Spleen (tissue), 13 donors: ENCODE data around the gene PLA1A. TPM values are rescaled to one million over a fixed set of nuclear protein-coding genes. Genes with fewer than 3 reads are reported as not detected.

Experiments used
- DNase-seq: peaks from one replicate; pipeline ENCODE4 v3.0.0-alpha.2; 2020
- H3K27ac ChIP-seq, 8 donors: fragments of 200-600 bp; sonication (generic) in 7 of 8; 1 replicate in 4 of 8; 2 replicates in 4 of 8; pipeline versions ENCODE4 v1.5.0 to v1.8.0; 2016 to 2021; ENCODE audit warnings: inconsistent platforms in 4 of 8, mild to moderate bottlenecking in 4 of 8, moderate library complexity in 1 of 8
- H3K27me3 ChIP-seq, 7 donors: fragments of 200-600 bp; sonication (generic) in 6 of 7; replicated peaks in 1 of 7; 1 replicate in 4 of 7; 2 replicates in 3 of 7; pipeline versions ENCODE4 v1.5.0 to v1.8.0; 2016 to 2021; ENCODE audit warnings: inconsistent platforms in 3 of 7, mild to moderate bottlenecking in 1 of 7
- H3K36me3 ChIP-seq, 6 donors: fragments of 200-600 bp; sonication (generic) in 5 of 6; 1 replicate in 4 of 6; 2 replicates in 2 of 6; pipeline versions ENCODE4 v1.5.0 to v1.8.0; 2016 to 2021; ENCODE audit warnings: inconsistent platforms in 2 of 6
- H3K4me1 ChIP-seq, 6 donors: fragments of 200-600 bp; sonication (generic) in 5 of 6; 1 replicate in 3 of 6; 2 replicates in 3 of 6; pipeline versions ENCODE4 v1.5.0 to v1.8.0; 2016 to 2021; ENCODE audit warnings: inconsistent platforms in 3 of 6
- H3K4me3 ChIP-seq, 8 donors: fragments of 200-600 bp; sonication (generic) in 7 of 8; 1 replicate in 4 of 8; 2 replicates in 4 of 8; pipeline versions ENCODE4 v1.5.0 to v1.8.0; 2016 to 2021; ENCODE audit warnings: inconsistent platforms in 4 of 8, mild to moderate bottlenecking in 4 of 8, moderate library complexity in 2 of 8
- H3K9me3 ChIP-seq, 8 donors: fragments of 200-600 bp; sonication (generic) in 7 of 8; 1 replicate in 4 of 8; 2 replicates in 4 of 8; pipeline versions ENCODE4 v1.5.0 to v1.8.0; 2016 to 2021; ENCODE audit warnings: inconsistent platforms in 4 of 8
- POLR2A ChIP-seq, 3 donors: fragments of 450-650 bp; IDR thresholded peaks; one replicate each; pipeline ENCODE4 v1.5.1; 2017; ENCODE audit warnings: antibody characterized with exemption in 3 of 3, mild to moderate bottlenecking in 1 of 3
- POLR2AphosphoS5 ChIP-seq, 3 donors: sonication (generic); formaldehyde crosslinking; IDR thresholded peaks; one replicate each; pipeline ENCODE4 v1.5.1; 2017; ENCODE audit warnings: antibody characterized with exemption in 3 of 3
- whole genome bisulfite sequencing, 5 donors: extraction: QIAGEN DNeasy Blood & Tissue Kit in 3 of 5; methylation state at CpG; one replicate each; pipeline versions ENCODE4 v1.1.5 to v1.1.7; 2013 to 2018; 5-methylcytosine and 5-hydroxymethylcytosine counted together
- intact Hi-C: fragments of 100-400 bp; cut with DNase I; formaldehyde crosslinking; loops from one replicate; pipeline ENCODE4 v1.15.0; 2023; ENCODE audit warnings: low total_unique reads
- long read RNA-seq, 2 donors: transcript quantifications; one replicate each; lab custom pipeline, GENCODE V29; 2026
- polyA plus RNA-seq, 3 donors: library from polyadenylated mRNA; stranded (reverse); fragments of 200-250 nt; gene quantifications; one replicate each; pipeline ENCODE4 v1.2.1, GENCODE V29; 2013
- total RNA-seq, 7 donors: library from RNA; depleted of rRNA in 3 of 7; stranded (reverse); fragments of >200 nt in 3 of 7; fragmentation: NEBNext Ultra II Directional in 4 of 7; extraction: Animal tissue kit (Norgen Biotek cat#: 25700) in 4 of 7; gene quantifications; one replicate each; pipeline versions ENCODE4 v1.1.0 to v1.2.1, GENCODE V29; 2016 to 2021
- TF ChIP-seq, protein P1 (sequence below), 11 experiments: fragments of 200-600 bp in 7 of 11; fragments of 450-650 bp in 4 of 11; sonication (generic) in 4 of 11; IDR thresholded peaks in 8 of 11; conservative IDR thresholded peaks in 3 of 11; 1 replicate in 7 of 11; 2 replicates in 4 of 11; pipeline versions ENCODE4 v1.4.0 to v1.8.0; 2016 to 2021; ENCODE audit warnings: antibody characterized with exemption in 11 of 11, inconsistent platforms in 4 of 11, mild to moderate bottlenecking in 1 of 11
- donor health status: healthy with polysubstance abuse.
- donor health status: DM: no; HTN: no; CAD: no; lungs with moderate emphysema.
- donor health status: DM: no; HTN: no; CAD: no.
- donor health status: Bipolar disorder and iron deficiency.
- donor health status: healthy.
- donor health status: DM: no; HTN: no; CAD: no.
- donor health status: DM: yes; HTN: yes; CAD: no.

PLA1A gene, protein sequence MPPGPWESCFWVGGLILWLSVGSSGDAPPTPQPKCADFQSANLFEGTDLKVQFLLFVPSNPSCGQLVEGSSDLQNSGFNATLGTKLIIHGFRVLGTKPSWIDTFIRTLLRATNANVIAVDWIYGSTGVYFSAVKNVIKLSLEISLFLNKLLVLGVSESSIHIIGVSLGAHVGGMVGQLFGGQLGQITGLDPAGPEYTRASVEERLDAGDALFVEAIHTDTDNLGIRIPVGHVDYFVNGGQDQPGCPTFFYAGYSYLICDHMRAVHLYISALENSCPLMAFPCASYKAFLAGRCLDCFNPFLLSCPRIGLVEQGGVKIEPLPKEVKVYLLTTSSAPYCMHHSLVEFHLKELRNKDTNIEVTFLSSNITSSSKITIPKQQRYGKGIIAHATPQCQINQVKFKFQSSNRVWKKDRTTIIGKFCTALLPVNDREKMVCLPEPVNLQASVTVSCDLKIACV
- 1 to 10 TPM in 3 of 7 donors, under 1 TPM in 3, not detected in 1; 0.27 to 6.8 (median 1.0) TPM for total RNA-seq
- polyA plus RNA-seq = under 1 TPM; 0.44 to 0.80 (median 0.61) TPM
- long read RNA-seq, donor 1 = 0 reads
- long read RNA-seq, donor 2 = 0 reads

- WGBS, 5 donors = 57 to 73% (median 67%) methylated on average over 7 of the region's 7 CpGs
- Histone ChIP-seq H3K27me3 (no peaks in the 10 kb centered on the region), H3K4me1 (peaks cover 0 to 42% (median 24%) of the 10 kb centered on the region in 6 donors), H3K9me3 (no peaks in the 10 kb centered on the region), H3K4me3 (no peak within 1 kb of the TSS), H3K36me3 (no peaks in the 10 kb centered on the region), H3K27ac (peak within 1 kb of the TSS; percentile 29 to 80 (median 65))
- no peak for DNase-seq
- TF ChIP-seq, protein P1, sequence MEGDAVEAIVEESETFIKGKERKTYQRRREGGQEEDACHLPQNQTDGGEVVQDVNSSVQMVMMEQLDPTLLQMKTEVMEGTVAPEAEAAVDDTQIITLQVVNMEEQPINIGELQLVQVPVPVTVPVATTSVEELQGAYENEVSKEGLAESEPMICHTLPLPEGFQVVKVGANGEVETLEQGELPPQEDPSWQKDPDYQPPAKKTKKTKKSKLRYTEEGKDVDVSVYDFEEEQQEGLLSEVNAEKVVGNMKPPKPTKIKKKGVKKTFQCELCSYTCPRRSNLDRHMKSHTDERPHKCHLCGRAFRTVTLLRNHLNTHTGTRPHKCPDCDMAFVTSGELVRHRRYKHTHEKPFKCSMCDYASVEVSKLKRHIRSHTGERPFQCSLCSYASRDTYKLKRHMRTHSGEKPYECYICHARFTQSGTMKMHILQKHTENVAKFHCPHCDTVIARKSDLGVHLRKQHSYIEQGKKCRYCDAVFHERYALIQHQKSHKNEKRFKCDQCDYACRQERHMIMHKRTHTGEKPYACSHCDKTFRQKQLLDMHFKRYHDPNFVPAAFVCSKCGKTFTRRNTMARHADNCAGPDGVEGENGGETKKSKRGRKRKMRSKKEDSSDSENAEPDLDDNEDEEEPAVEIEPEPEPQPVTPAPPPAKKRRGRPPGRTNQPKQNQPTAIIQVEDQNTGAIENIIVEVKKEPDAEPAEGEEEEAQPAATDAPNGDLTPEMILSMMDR (IDR thresholded peaks at IDR 0.05 in 8 of 11, conservative IDR thresholded peaks at IDR 0.05 in 3 of 11) = no peak
- TF ChIP-seq POLR2A (IDR thresholded peaks at IDR 0.05) (no peak), POLR2AphosphoS5 (IDR thresholded peaks at IDR 0.05) (no peak)
- intact Hi-C loops = no loop called here
These were observed at the start of gene PLA1A for GRCh38 chr3:119597548-119598288. Gene PLA1A (plus strand): TSS chr3:119597885. CDS start chr3:119597914, 29 bp downstream.

DNA sequence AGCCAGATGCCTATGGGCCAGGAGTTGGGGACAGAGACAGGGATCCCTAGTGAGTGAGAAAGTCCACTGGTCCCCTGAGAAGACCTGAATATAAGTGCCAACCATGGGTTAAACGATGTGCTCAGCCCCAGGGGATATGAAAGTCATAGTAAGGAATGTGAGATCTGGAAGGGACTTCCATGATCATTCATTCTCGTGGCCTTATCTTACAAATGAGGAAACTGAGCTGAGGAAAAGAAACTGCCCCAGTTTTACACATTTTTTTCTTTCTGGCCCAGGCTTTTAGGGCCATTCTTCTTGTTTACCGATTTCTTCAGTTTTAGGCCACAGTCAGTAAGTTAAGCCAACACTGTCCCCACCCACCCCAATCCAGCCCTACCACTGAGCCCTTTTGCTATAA, 49.3 kb upstream of the PLA1A start:
- Histone ChIP-seq H3K4me3 (no peak overlapping the region), H3K27me3 (no peaks in the 10 kb centered on the region), H3K27ac (peak overlapping the region in 3 of 8 donors; percentile 24 to 36 (median 28)), H3K36me3 (no peaks in the 10 kb centered on the region), H3K9me3 (no peaks in the 10 kb centered on the region), H3K4me1 (peaks cover 0 to 10% (median 0%) of the 10 kb centered on the region in 6 donors)
- TF ChIP-seq POLR2A (IDR thresholded peaks at IDR 0.05) = no peak
- TF ChIP-seq, protein P1 (IDR thresholded peaks at IDR 0.05 in 8 of 11, conservative IDR thresholded peaks at IDR 0.05 in 3 of 11) = no peak
- no peak for TF ChIP-seq POLR2AphosphoS5 (IDR thresholded peaks at IDR 0.05)
- intact Hi-C loops = no loop called here
- 31 to 69% (median 62%) methylated on average over 3 of the region's 3 CpGs for WGBS, 5 donors
- DNase-seq = no peak

DNA sequence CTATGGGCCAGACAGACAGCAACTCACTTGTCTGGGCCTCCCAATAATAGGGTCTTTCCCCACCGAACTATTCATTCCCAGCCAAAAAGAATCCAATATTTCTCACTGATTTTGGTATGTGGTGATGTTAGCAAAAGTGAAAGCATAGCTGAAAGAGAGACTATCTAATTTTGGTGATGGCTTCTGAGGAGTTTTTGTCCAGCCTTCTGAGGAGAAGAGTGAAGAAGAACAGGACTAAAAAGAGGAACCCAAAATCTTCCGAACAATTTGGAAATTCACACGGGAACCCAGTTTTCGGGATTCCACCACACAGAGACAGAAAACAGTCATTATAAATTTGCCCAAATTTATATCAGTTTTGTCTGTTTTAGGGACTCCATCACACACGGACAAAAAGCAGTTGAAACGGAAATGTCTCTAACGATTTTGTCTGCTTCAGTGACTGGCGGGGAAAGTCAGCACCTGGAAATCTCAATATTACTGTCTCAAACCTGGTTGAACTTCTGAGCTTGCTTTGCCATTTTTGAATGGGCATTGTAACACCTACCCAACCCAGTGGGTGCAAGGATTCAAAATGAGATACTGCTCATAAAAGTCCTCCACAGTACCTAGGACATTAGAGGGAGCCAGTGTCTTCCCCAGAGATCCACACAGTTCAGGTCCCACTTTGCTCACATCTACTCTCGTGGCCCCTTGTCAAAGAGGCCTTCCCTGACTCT, 47.3 kb upstream of the PLA1A start:
- H3K27me3 ChIP-seq = no peaks in the 10 kb centered on the region
- 79 to 85% (median 79%) methylated on average over 9 of the region's 9 CpGs for WGBS, 5 donors
- peak overlapping the region in 1 of 8 donors; percentile 6 for H3K27ac ChIP-seq
- H3K36me3 ChIP-seq = no peaks in the 10 kb centered on the region
- DNase-seq = no peak
- peaks cover 1 to 18% (median 9%) of the 10 kb centered on the region in 6 donors for H3K4me1 ChIP-seq
- H3K9me3 ChIP-seq = no peaks in the 10 kb centered on the region
- intact Hi-C loops = no loop called here
- H3K4me3 ChIP-seq = no peak overlapping the region
- no peak for TF ChIP-seq POLR2A (IDR thresholded peaks at IDR 0.05)
- TF ChIP-seq, protein P1 (IDR thresholded peaks at IDR 0.05 in 8 of 11, conservative IDR thresholded peaks at IDR 0.05 in 3 of 11) = no peak
